Esophagus muscularis mucosa (tissue), 4 donors: ENCODE results near the gene SDCBP2.

Experiments
- EP300 ChIP-seq: sonication (generic); formaldehyde crosslinking; IDR thresholded peaks from one replicate; pipeline ENCODE4 v1.6.1; 2017; ENCODE audit warnings: antibody characterized with exemption
- POLR2A ChIP-seq: fragments of 450-650 bp; IDR thresholded peaks from one replicate; pipeline ENCODE4 v1.6.1; 2017; ENCODE audit warnings: antibody characterized with exemption, moderate library complexity, mild to moderate bottlenecking, low read depth
- POLR2AphosphoS5 ChIP-seq, 2 donors: sonication (generic); formaldehyde crosslinking; IDR thresholded peaks; one replicate each; pipeline ENCODE4 v1.6.1; 2017; ENCODE audit warnings: antibody characterized with exemption in 2 of 2
- TF ChIP-seq, protein P1 (sequence below), 3 experiments: fragments of 200-600 bp in 2 of 3; fragments of 450-650 bp in 1 of 3; sonication (generic) in 2 of 3; IDR thresholded peaks; one replicate each; pipeline ENCODE4 v1.5.1; 2017 to 2019; ENCODE audit warnings: antibody characterized with exemption in 3 of 3, mild to moderate bottlenecking in 2 of 3, moderate library complexity in 1 of 3

DNA sequence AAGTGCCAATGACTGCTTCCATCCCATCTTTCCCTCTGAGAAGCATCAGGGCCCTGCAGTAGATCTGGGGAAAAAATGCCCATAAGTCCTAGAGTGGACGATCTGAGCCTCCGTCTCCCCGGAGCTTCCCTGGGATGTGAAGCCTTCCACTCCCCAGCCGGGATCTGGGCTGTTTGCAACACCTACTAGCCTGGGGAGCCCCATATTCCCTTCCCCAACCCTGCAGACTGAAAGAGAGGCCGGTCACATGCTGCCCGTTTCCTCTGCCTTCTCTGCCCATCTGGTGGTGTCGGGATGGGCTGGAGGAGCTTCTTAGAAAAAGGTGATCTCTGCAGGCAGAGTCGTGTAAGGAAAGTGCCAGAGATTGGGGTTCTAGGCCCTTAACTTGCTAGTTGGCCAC is 61.8 kb downstream of the SDCBP2 start:
- TF ChIP-seq POLR2A (no peak), EP300 (no peak), POLR2AphosphoS5 (IDR thresholded peaks at IDR 0.05) (no peak)
- TF ChIP-seq, protein P1, sequence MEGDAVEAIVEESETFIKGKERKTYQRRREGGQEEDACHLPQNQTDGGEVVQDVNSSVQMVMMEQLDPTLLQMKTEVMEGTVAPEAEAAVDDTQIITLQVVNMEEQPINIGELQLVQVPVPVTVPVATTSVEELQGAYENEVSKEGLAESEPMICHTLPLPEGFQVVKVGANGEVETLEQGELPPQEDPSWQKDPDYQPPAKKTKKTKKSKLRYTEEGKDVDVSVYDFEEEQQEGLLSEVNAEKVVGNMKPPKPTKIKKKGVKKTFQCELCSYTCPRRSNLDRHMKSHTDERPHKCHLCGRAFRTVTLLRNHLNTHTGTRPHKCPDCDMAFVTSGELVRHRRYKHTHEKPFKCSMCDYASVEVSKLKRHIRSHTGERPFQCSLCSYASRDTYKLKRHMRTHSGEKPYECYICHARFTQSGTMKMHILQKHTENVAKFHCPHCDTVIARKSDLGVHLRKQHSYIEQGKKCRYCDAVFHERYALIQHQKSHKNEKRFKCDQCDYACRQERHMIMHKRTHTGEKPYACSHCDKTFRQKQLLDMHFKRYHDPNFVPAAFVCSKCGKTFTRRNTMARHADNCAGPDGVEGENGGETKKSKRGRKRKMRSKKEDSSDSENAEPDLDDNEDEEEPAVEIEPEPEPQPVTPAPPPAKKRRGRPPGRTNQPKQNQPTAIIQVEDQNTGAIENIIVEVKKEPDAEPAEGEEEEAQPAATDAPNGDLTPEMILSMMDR (IDR thresholded peaks at IDR 0.05) = no peak
